ENCODE data around the gene MSMO1. TPM values are rescaled to one million over a fixed set of nuclear protein-coding genes. Genes with fewer than 3 reads are reported as not detected.

Gene MSMO1
- total RNA-seq, 4 donors from 2014 or later = 10.8 to 17.4 (median 12.4) TPM

GRCh38 chr4:165355900-165356300, 28.4 kb downstream of the MSMO1 start:
- no peak for DNase-seq (ENCODE audit: extremely low spot score)
- intact Hi-C loops (cut with DNase I) = no loop called here

GRCh38 chr4:165359506-165359905, 32.0 kb downstream of the MSMO1 start:
- no peak for DNase-seq (ENCODE audit: extremely low spot score)
- Histone ChIP-seq H3K4me3 (no peak overlapping the region), H3K4me1 (no peaks in the 10 kb centered on the region), H3K36me3 (no peaks in the 10 kb centered on the region), H3K27ac (replicated peaks in 1 of 4) (no peak overlapping the region), H3K9me3 (no peaks in the 10 kb centered on the region), H3K27me3 (no peaks in the 10 kb centered on the region)
- WGBS = 54% methylated on average over 2 of the region's 2 CpGs
- intact Hi-C loops (cut with DNase I) = no loop called here
- no peak for TF ChIP-seq POLR2A (IDR thresholded peaks at IDR 0.05; ENCODE audit: low read depth)
- TF ChIP-seq CTCF (IDR thresholded peaks at IDR 0.05) = no peak
- no peak for TF ChIP-seq POLR2AphosphoS5 (IDR thresholded peaks at IDR 0.05)
- no peak for TF ChIP-seq EP300 (IDR thresholded peaks at IDR 0.05)

More at GRCh38 chr4:165355900-165356300, 28.4 kb downstream of the MSMO1 start:
- Histone ChIP-seq H3K4me1 (no peaks in the 10 kb centered on the region), H3K27ac (replicated peaks in 1 of 4) (no peak overlapping the region), H3K36me3 (no peaks in the 10 kb centered on the region), H3K27me3 (no peaks in the 10 kb centered on the region), H3K4me3 (no peak overlapping the region), H3K9me3 (no peaks in the 10 kb centered on the region)
- TF ChIP-seq POLR2AphosphoS5 (IDR thresholded peaks at IDR 0.05) (no peak), EP300 (IDR thresholded peaks at IDR 0.05) (no peak), CTCF (IDR thresholded peaks at IDR 0.05) (peak; percentile 40 to 54 (median 52))
- WGBS = 9% methylated on average over 2 of the region's 2 CpGs

- Histone ChIP-seq H3K36me3 (no peaks in the 10 kb centered on the region), H3K27ac (replicated peaks in 1 of 4) (no peak overlapping the region), H3K9me3 (no peaks in the 10 kb centered on the region), H3K4me1 (no peaks in the 10 kb centered on the region), H3K4me3 (no peak overlapping the region), H3K27me3 (no peaks in the 10 kb centered on the region)
- DNase-seq (ENCODE audit: extremely low spot score) = no peak
- intact Hi-C loops (cut with DNase I) = no loop called here
- TF ChIP-seq POLR2AphosphoS5 (IDR thresholded peaks at IDR 0.05) (no peak), EP300 (IDR thresholded peaks at IDR 0.05) (no peak), CTCF (IDR thresholded peaks at IDR 0.05) (no peak), POLR2A (IDR thresholded peaks at IDR 0.05; ENCODE audit: low read depth) (no peak)
- 58% methylated on average over 6 of the region's 6 CpGs for whole genome bisulfite sequencing
These were observed 32.7 kb downstream of the MSMO1 start for GRCh38 chr4:165360041-165360695.

GRCh38 chr4:165360985-165361670, 33.7 kb downstream of the MSMO1 start:
- H3K27me3 ChIP-seq = no peaks in the 10 kb centered on the region
- 90% methylated on average over 7 of the region's 7 CpGs for WGBS
- no peaks in the 10 kb centered on the region for H3K9me3 ChIP-seq

GRCh38 chr4:165361810-165362209, 34.3 kb downstream of the MSMO1 start:
- intact Hi-C loops (cut with DNase I) = no loop called here
- TF ChIP-seq POLR2AphosphoS5 (IDR thresholded peaks at IDR 0.05) = no peak
- no peak for TF ChIP-seq POLR2A (IDR thresholded peaks at IDR 0.05; ENCODE audit: low read depth)
- no peak for TF ChIP-seq EP300 (IDR thresholded peaks at IDR 0.05)
- TF ChIP-seq CTCF (IDR thresholded peaks at IDR 0.05) = no peak
- H3K36me3 ChIP-seq = no peaks in the 10 kb centered on the region
- H3K27me3 ChIP-seq = no peaks in the 10 kb centered on the region
- H3K4me3 ChIP-seq = no peak overlapping the region
- H3K4me1 ChIP-seq = no peaks in the 10 kb centered on the region
- 86% methylated on average over 2 of the region's 2 CpGs for WGBS
- H3K27ac ChIP-seq (replicated peaks in 1 of 4) = no peak overlapping the region
- DNase-seq (ENCODE audit: extremely low spot score) = no peak
- no peaks in the 10 kb centered on the region for H3K9me3 ChIP-seq

More at GRCh38 chr4:165360985-165361670, 33.7 kb downstream of the MSMO1 start:
- no peak overlapping the region for H3K4me3 ChIP-seq
- no peak overlapping the region for H3K27ac ChIP-seq (replicated peaks in 1 of 4)
- H3K4me1 ChIP-seq = no peaks in the 10 kb centered on the region
- no peak for DNase-seq (ENCODE audit: extremely low spot score)
- TF ChIP-seq POLR2A (IDR thresholded peaks at IDR 0.05; ENCODE audit: low read depth) = no peak
- TF ChIP-seq EP300 (IDR thresholded peaks at IDR 0.05) = no peak
- intact Hi-C loops (cut with DNase I) = no loop called here
- H3K36me3 ChIP-seq = no peaks in the 10 kb centered on the region

All from esophagus muscularis mucosa (tissue), 4 donors.